HUES64 (cell line): Measurements from ENCODE around the gene FXR2.

Experiments used
- H3K27ac ChIP-seq: 2 replicates; pipeline ENCODE4 v1.7.0; 2013; ENCODE audit warnings: low read depth, low read length, inconsistent platforms
- H3K27me3 ChIP-seq: 2 replicates; pipeline ENCODE4 v1.6.1; 2013; ENCODE audit warnings: mild to moderate bottlenecking, low read length; ENCODE audit not compliant: insufficient read depth
- H3K36me3 ChIP-seq: 2 replicates; pipeline ENCODE4 v1.6.1; 2013; ENCODE audit warnings: mild to moderate bottlenecking, low read length; ENCODE audit not compliant: insufficient read depth
- H3K4me1 ChIP-seq: 2 replicates; pipeline ENCODE4 v1.6.1; 2013; ENCODE audit warnings: mild to moderate bottlenecking, low read length, moderate library complexity; ENCODE audit not compliant: insufficient read depth
- H3K4me3 ChIP-seq: 2 replicates; pipeline ENCODE4 v1.5.1; 2013; ENCODE audit warnings: mild to moderate bottlenecking, low read length, moderate library complexity
- H3K9ac ChIP-seq: 2 replicates; pipeline ENCODE4 v1.6.1; 2013; ENCODE audit warnings: mild to moderate bottlenecking, low read depth, low read length
- H3K9me3 ChIP-seq: 2 replicates; pipeline ENCODE4 v1.6.1; 2013; ENCODE audit warnings: low read depth, low read length; ENCODE audit not compliant: insufficient read depth
- WGBS: fragments of 150-250, 120-280 bp; methylation state at CpG from one replicate; pipeline ENCODE4 v1.1.7; 2013; ENCODE audit warnings: missing lambda C conversion rate; 5-methylcytosine and 5-hydroxymethylcytosine counted together

Gene FXR2

GRCh38 chr17:7555320-7555948, 59.3 kb downstream of the FXR2 start:
- Histone ChIP-seq H3K36me3 (no peaks in the 10 kb centered on the region), H3K9ac (no peak overlapping the region)

GRCh38 chr17:7553356-7553755, 61.3 kb downstream of the FXR2 start:
- Histone ChIP-seq H3K4me1 (peaks cover 13% of the 10 kb centered on the region), H3K9me3 (no peaks in the 10 kb centered on the region), H3K27ac (no peak overlapping the region), H3K36me3 (no peaks in the 10 kb centered on the region), H3K4me3 (no peak overlapping the region), H3K27me3 (no peaks in the 10 kb centered on the region), H3K9ac (no peak overlapping the region)
- WGBS: 96% methylated on average over 1 of the region's 1 CpG

More at GRCh38 chr17:7555320-7555948, 59.3 kb downstream of the FXR2 start:
- H3K9me3 ChIP-seq: no peaks in the 10 kb centered on the region
- no peak overlapping the region for H3K4me3 ChIP-seq
- H3K4me1 ChIP-seq: peaks cover 28% of the 10 kb centered on the region
- 62% methylated on average over 10 of the region's 10 CpGs for WGBS
- H3K27me3 ChIP-seq: no peaks in the 10 kb centered on the region
- H3K27ac ChIP-seq: no peak overlapping the region

- no peaks in the 10 kb centered on the region for H3K9me3 ChIP-seq
- no peak overlapping the region for H3K27ac ChIP-seq
- H3K27me3 ChIP-seq: peaks cover 3% of the 10 kb centered on the region; the same call in 1 of the 2 replicates
- H3K9ac ChIP-seq: no peak overlapping the region
- peaks cover 6% of the 10 kb centered on the region for H3K4me1 ChIP-seq
- WGBS: 90% methylated on average over 6 of the region's 6 CpGs
- H3K4me3 ChIP-seq: no peak overlapping the region
- no peaks in the 10 kb centered on the region for H3K36me3 ChIP-seq
Observed at GRCh38 chr17:7552621-7553051, 62.1 kb downstream of the FXR2 start.

- Histone ChIP-seq H3K9ac (no peak overlapping the region), H3K27ac (no peak overlapping the region), H3K36me3 (no peaks in the 10 kb centered on the region), H3K4me1 (no peaks in the 10 kb centered on the region), H3K9me3 (no peaks in the 10 kb centered on the region), H3K4me3 (no peak overlapping the region), H3K27me3 (peaks cover 4% of the 10 kb centered on the region; the same call in 1 of the 2 replicates)
- 92% methylated on average over 4 of the region's 4 CpGs for WGBS
Observed at GRCh38 chr17:7551396-7551795, 63.3 kb downstream of the FXR2 start.

- H3K4me3 ChIP-seq: no peak overlapping the region
- no peaks in the 10 kb centered on the region for H3K4me1 ChIP-seq
- H3K27me3 ChIP-seq: peaks cover 4% of the 10 kb centered on the region; the same call in 1 of the 2 replicates
- no peak overlapping the region for H3K9ac ChIP-seq
- 86% methylated on average over 6 of the region's 6 CpGs for WGBS
- H3K27ac ChIP-seq: no peak overlapping the region
- no peaks in the 10 kb centered on the region for H3K36me3 ChIP-seq
- no peaks in the 10 kb centered on the region for H3K9me3 ChIP-seq
Observed at GRCh38 chr17:7550344-7550743, 64.4 kb downstream of the FXR2 start.

GRCh38 chr17:7549401-7550055, 65.2 kb downstream of the FXR2 start:
- Histone ChIP-seq H3K9ac (no peak overlapping the region; the same call in 1 of the 2 replicates), H3K4me3 (peak overlapping the region; percentile 80), H3K9me3 (no peaks in the 10 kb centered on the region), H3K27me3 (peaks cover 4% of the 10 kb centered on the region; the same call in 1 of the 2 replicates), H3K27ac (no peak overlapping the region), H3K4me1 (no peaks in the 10 kb centered on the region), H3K36me3 (no peaks in the 10 kb centered on the region)
- 77% methylated on average over 20 of the region's 20 CpGs for WGBS

- Histone ChIP-seq H3K4me3 (peak within 1 kb of the TSS; percentile 80), H3K27ac (no peak within 1 kb of the TSS), H3K9me3 (no peaks in the 10 kb centered on the region), H3K4me1 (no peaks in the 10 kb centered on the region), H3K27me3 (peaks cover 4% of the 10 kb centered on the region; the same call in 1 of the 2 replicates), H3K9ac (peak within 1 kb of the TSS; percentile 67), H3K36me3 (no peaks in the 10 kb centered on the region)
- WGBS: 4% methylated on average over 64 of the region's 65 CpGs
Observed at GRCh38 chr17:7548585-7549400, 65.9 kb downstream of the FXR2 start, which contains the start of gene TNFSF12. Gene TNFSF12 (plus strand): TSS chr17:7549058. CDS start chr17:7549154, 96 bp downstream.

- H3K27me3 ChIP-seq: peaks cover 16% of the 10 kb centered on the region; the same call in 1 of the 2 replicates
- no peaks in the 10 kb centered on the region for H3K9me3 ChIP-seq
- no peak overlapping the region for H3K4me3 ChIP-seq
- WGBS: 79% methylated on average over 6 of the region's 6 CpGs
- no peak overlapping the region for H3K9ac ChIP-seq
- no peaks in the 10 kb centered on the region for H3K4me1 ChIP-seq
- H3K36me3 ChIP-seq: no peaks in the 10 kb centered on the region
- H3K27ac ChIP-seq: no peak overlapping the region
Observed at GRCh38 chr17:7544911-7545310, 69.8 kb downstream of the FXR2 start.
